H9 (cell line): ENCODE measurements around the gene GOLGA6L7. TPM values are rescaled to one million over a fixed set of nuclear protein-coding genes. Genes with fewer than 3 reads are reported as not detected.

ENCODE experiments used
- DNase-seq: peaks from one replicate; pipeline ENCODE4 v3.0.0-alpha.2; 2017
- H2AFZ ChIP-seq: one replicate; pipeline ENCODE4 v1.6.1; 2013; ENCODE audit warnings: mild to moderate bottlenecking, low read length, control low read depth, moderate library complexity
- H2AK5ac ChIP-seq: 2 replicates; pipeline ENCODE4 v1.6.1; 2013; ENCODE audit warnings: low read length, control low read depth, mixed read lengths; ENCODE audit not compliant: insufficient read length
- H2BK120ac ChIP-seq: one replicate; pipeline ENCODE4 v1.6.1; 2013; ENCODE audit warnings: low read depth, mild to moderate bottlenecking, low read length, control low read depth, inconsistent platforms; ENCODE audit not compliant: poor library complexity, severe bottlenecking
- H2BK12ac ChIP-seq: 2 replicates; pipeline ENCODE4 v1.6.1; 2013; ENCODE audit warnings: low read length, control low read depth, mixed read lengths, low read depth; ENCODE audit not compliant: insufficient read length
- H2BK15ac ChIP-seq: 2 replicates; pipeline ENCODE4 v1.6.1; 2013; ENCODE audit warnings: low read depth, low read length, control low read depth
- H2BK20ac ChIP-seq: one replicate; pipeline ENCODE4 v1.6.1; 2013; ENCODE audit warnings: low read depth, mild to moderate bottlenecking, low read length, control low read depth, inconsistent platforms; ENCODE audit not compliant: poor library complexity, severe bottlenecking
- H2BK5ac ChIP-seq: 2 replicates; pipeline ENCODE4 v1.6.1; 2013; ENCODE audit warnings: low read length, control low read depth, mixed read lengths; ENCODE audit not compliant: insufficient read length
- H3K14ac ChIP-seq: 2 replicates; pipeline ENCODE4 v1.6.1; 2013; ENCODE audit warnings: low read length, control low read depth; ENCODE audit not compliant: insufficient read depth
- H3K18ac ChIP-seq: 2 replicates; pipeline ENCODE4 v1.6.1; 2013; ENCODE audit warnings: low read depth, mild to moderate bottlenecking, mixed read lengths, low read length, control low read depth; ENCODE audit not compliant: insufficient read length
- H3K23ac ChIP-seq: 2 replicates; pipeline ENCODE4 v1.6.1; 2013; ENCODE audit warnings: low read length, control low read depth, mixed read lengths, low read depth; ENCODE audit not compliant: insufficient read length
- H3K23me2 ChIP-seq: 2 replicates; pipeline ENCODE4 v1.6.1; 2013; ENCODE audit warnings: low read depth, mild to moderate bottlenecking, mixed read lengths, low read length, control low read depth; ENCODE audit not compliant: insufficient read length, poor library complexity, severe bottlenecking
- H3K27ac ChIP-seq: 2 replicates; pipeline ENCODE4 v1.5.1; 2013; ENCODE audit warnings: low read length, control low read depth, mixed read lengths, low read depth; ENCODE audit not compliant: insufficient read length
- H3K27me3 ChIP-seq: 2 replicates; pipeline ENCODE4 v1.6.1; 2013; ENCODE audit warnings: low read length, control low read depth, inconsistent platforms; ENCODE audit not compliant: insufficient read depth
- H3K4ac ChIP-seq: 2 replicates; pipeline ENCODE4 v1.6.1; 2013; ENCODE audit warnings: low read depth, mild to moderate bottlenecking, control low read depth, inconsistent platforms, low read length, moderate library complexity
- H3K4me1 ChIP-seq: 2 replicates; pipeline ENCODE4 v1.6.1; 2013; ENCODE audit warnings: low read length, control low read depth, inconsistent platforms; ENCODE audit not compliant: insufficient read depth
- H3K4me2 ChIP-seq: 2 replicates; pipeline ENCODE4 v1.6.1; 2013; ENCODE audit warnings: low read length, control low read depth, mixed read lengths; ENCODE audit not compliant: insufficient read length, insufficient read depth
- H3K56ac ChIP-seq: 2 replicates; pipeline ENCODE4 v1.6.1; 2013; ENCODE audit warnings: low read depth, mild to moderate bottlenecking, mixed read lengths, low read length, control low read depth; ENCODE audit not compliant: insufficient read length
- H3K79me1 ChIP-seq: 2 replicates; pipeline ENCODE4 v1.6.1; 2013; ENCODE audit warnings: low read depth, mild to moderate bottlenecking, moderate library complexity, low read length, control low read depth, inconsistent platforms; ENCODE audit not compliant: insufficient read depth, poor library complexity, severe bottlenecking
- H3K79me2 ChIP-seq: 2 replicates; pipeline ENCODE4 v1.6.1; 2013; ENCODE audit warnings: low read length, control low read depth, inconsistent platforms; ENCODE audit not compliant: insufficient read depth
- H3K9ac ChIP-seq: 2 replicates; pipeline ENCODE4 v1.6.1; 2013; ENCODE audit warnings: low read length, control low read depth, mixed read lengths; ENCODE audit not compliant: insufficient read length; ENCODE audit errors: extremely low read depth
- H3K9me3 ChIP-seq: one replicate; pipeline ENCODE4 v1.6.1; 2013; ENCODE audit warnings: low read depth, low read length, inconsistent platforms; ENCODE audit not compliant: control insufficient read depth
- H3T11ph ChIP-seq: one replicate; pipeline ENCODE4 v1.6.1; 2013; ENCODE audit warnings: mild to moderate bottlenecking, low read length, control low read depth, inconsistent platforms
- H4K20me1 ChIP-seq: one replicate; pipeline ENCODE4 v1.6.1; 2013; ENCODE audit not compliant: control insufficient read depth, insufficient read length, insufficient read depth
- H4K5ac ChIP-seq: 2 replicates; pipeline ENCODE4 v1.6.1; 2013; ENCODE audit warnings: low read depth, mild to moderate bottlenecking, mixed read lengths, low read length, control low read depth; ENCODE audit not compliant: insufficient read length
- H4K8ac ChIP-seq: replicated peaks from 2 replicates; pipeline ENCODE4 v1.6.1; 2013; ENCODE audit warnings: low read length, control low read depth, mixed read lengths, low read depth; ENCODE audit not compliant: insufficient read length
- H4K91ac ChIP-seq: 2 replicates; pipeline ENCODE4 v1.6.1; 2013; ENCODE audit warnings: low read depth, mild to moderate bottlenecking, moderate library complexity, mixed read lengths, low read length, control low read depth; ENCODE audit not compliant: insufficient read length
- H3K27ac Mint-ChIP-seq, 3 experiments: 2 replicates in 2 of 3; 3 replicates in 1 of 3; pipeline ENCODE4 v1.8.0; 2020 to 2021; ENCODE audit warnings: mixed read lengths in 3 of 3, mild to moderate bottlenecking in 1 of 3, moderate library complexity in 1 of 3
- H3K27me3 Mint-ChIP-seq: 2 replicates; pipeline ENCODE4 v1.8.0; 2021; ENCODE audit warnings: low read depth, mild to moderate bottlenecking, moderate library complexity, mixed read lengths
- H3K36me3 Mint-ChIP-seq, 3 experiments: 2 replicates in 2 of 3; 3 replicates in 1 of 3; pipeline ENCODE4 v1.8.0; 2020 to 2021; ENCODE audit warnings: low read depth in 3 of 3, mixed read lengths in 3 of 3; ENCODE audit not compliant: insufficient read depth in 1 of 3
- H3K4me1 Mint-ChIP-seq, 2 experiments: 2 replicates each; pipeline ENCODE4 v1.8.0; 2020; ENCODE audit warnings: mixed read lengths in 2 of 2
- H3K4me3 Mint-ChIP-seq, 2 experiments: 2 replicates in 1 of 2; 3 replicates in 1 of 2; pipeline ENCODE4 v1.8.0; 2020 to 2021; ENCODE audit warnings: mild to moderate bottlenecking in 2 of 2, mixed read lengths in 2 of 2, moderate library complexity in 1 of 2
- H3K9me3 Mint-ChIP-seq, 2 experiments: 2 replicates in 1 of 2; 3 replicates in 1 of 2; pipeline ENCODE4 v1.8.0; 2020; ENCODE audit warnings: mild to moderate bottlenecking in 2 of 2, mixed read lengths in 2 of 2, moderate library complexity in 1 of 2
- CTCF ChIP-seq: fragments of 200-600 bp; sonication (generic); conservative IDR thresholded peaks from 3 replicates; pipeline ENCODE4 v1.8.0; 2021; ENCODE audit warnings: antibody characterized with exemption, mild to moderate bottlenecking
- WGBS: extraction: QIAGEN DNeasy Blood & Tissue Kit; methylation state at CpG from one replicate; pipeline ENCODE4 v1.1.7; 2013; ENCODE audit warnings: missing lambda C conversion rate, low lambda C conversion rate, mixed read lengths; ENCODE audit not compliant: insufficient read length; ENCODE audit errors: extremely low coverage; 5-methylcytosine and 5-hydroxymethylcytosine counted together
- total RNA-seq: library from RNA; stranded (reverse); gene quantifications from 2 replicates; pipeline ENCODE4 v1.2.1, GENCODE V29; 2021

Gene GOLGA6L7
- total RNA-seq, 1 experiment from 2014 or later, result not detected

- Histone ChIP-seq H4K91ac (no peak overlapping the region), H2AFZ (no peak overlapping the region), H2BK5ac (no peak overlapping the region), H3K79me2 (no peaks in the 10 kb centered on the region; the same call in 1 of the 2 replicates), H2BK20ac (no peak overlapping the region), H2AK5ac (no peak overlapping the region), H3K4me1 (no peaks in the 10 kb centered on the region), H4K8ac (no peak overlapping the region), H3K4me2 (no peak overlapping the region), H3K27me3 (peaks cover 6% of the 10 kb centered on the region; the same call in 1 of the 2 replicates), H2BK12ac (no peak overlapping the region), H3K4ac (no peak overlapping the region), H3K23me2 (peaks cover 8% of the 10 kb centered on the region), H3K23ac (no peak overlapping the region), H3K79me1 (no peaks in the 10 kb centered on the region), H3T11ph (no peak overlapping the region), H2BK120ac (no peak overlapping the region), H3K27ac (no peak overlapping the region), H3K56ac (no peak overlapping the region), H2BK15ac (no peak overlapping the region), H3K9me3 (no peaks in the 10 kb centered on the region), H4K20me1 (no peaks in the 10 kb centered on the region), H3K14ac (peak overlapping the region; percentile 41; the same call in 1 of the 2 replicates), H3K18ac (no peak overlapping the region), H4K5ac (no peak overlapping the region), H3K9ac (no peak overlapping the region)
- TF ChIP-seq CTCF, result no peak
- H3K4me1 Mint-ChIP-seq, result peaks cover 13 to 31% of the 10 kb centered on the region in 2 experiments
- H3K27ac Mint-ChIP-seq, result no peak overlapping the region
- no peak overlapping the region for H3K4me3 Mint-ChIP-seq
- no CpG with 5 or more reads among the region's 18 CpGs for WGBS
- no peak for DNase-seq
- H3K9me3 Mint-ChIP-seq, result no peaks in the 10 kb centered on the region; a peak in 1 of 5 replicates
- no peaks in the 10 kb centered on the region for H3K36me3 Mint-ChIP-seq
- H3K27me3 Mint-ChIP-seq, result peaks cover 51% of the 10 kb centered on the region
Observed at GRCh38 chr15:28888302-28888894, 40.0 kb upstream of the GOLGA6L7 start.
